GM12878 (cell line): ENCODE results near the gene IFRD2. TPM values are rescaled to one million over a fixed set of nuclear protein-coding genes. Genes with fewer than 3 reads are reported as not detected.
A peak's percentile ranks its signal among the peaks of the same experiment; 100 is the strongest.

Experiments
- ATAC-seq: fragments of 200-7000 bp; cut with Tn5 transposase; 3 replicates; pipeline ENCODE4 v1.9.1; 2020; ENCODE audit warnings: mild to moderate bottlenecking, moderate library complexity
- BruUV-seq: library from RNA; stranded (reverse); fragments of 400-500 nt; replicated peaks from 2 replicates; lab custom pipeline; 2021; lab: Mats Ljungman, UMichigan
- CTCF ChIA-PET: fragments of 300-600 bp; sonication (Branson Sonifier 250); formaldehyde crosslinking; extraction: SDS; loops from one replicate; lab custom pipeline; 2021; ENCODE audit warnings: inconsistent platforms; lab: Yijun Ruan, JAX
- POLR2A ChIA-PET: fragments of 350-600 bp; formaldehyde crosslinking; extraction: SDS; loops from one replicate; lab custom pipeline; 2021; ENCODE audit warnings: inconsistent platforms; lab: Charles Lee
- RAD21 ChIA-PET: fragments of 300-600 bp; sonication (Branson Sonifier 250); formaldehyde crosslinking; loops from one replicate; lab custom pipeline; 2023; ENCODE audit warnings: antibody characterized with exemption; ENCODE audit not compliant: unreplicated experiment; lab: Charles Lee
- SMC1A ChIA-PET: fragments of 300-600 bp; sonication (Branson Sonifier 250); formaldehyde crosslinking; loops from one replicate; lab custom pipeline; 2023; ENCODE audit not compliant: unreplicated experiment, uncharacterized antibody; lab: Charles Lee
- DNase-seq: peaks from one replicate; pipeline ENCODE4 v3.0.0-alpha.2; 2011; ENCODE audit warnings: low read depth, low spot score
- FAIRE-seq: peaks from 3 replicates; lab custom pipeline; 2011; peaks lifted over from hg19 to GRCh38; lab: Jason Lieb, UNC
- H2AFZ ChIP-seq: 2 replicates; pipeline ENCODE4 v1.6.0; 2011; ENCODE audit warnings: low read depth, low read length, control low read depth; ENCODE audit not compliant: control insufficient read depth
- H3K27ac ChIP-seq: 2 replicates; pipeline ENCODE4 v1.5.1; 2011; ENCODE audit warnings: control low read depth; ENCODE audit not compliant: control insufficient read depth, insufficient read depth
- H3K27me3 ChIP-seq, 2 experiments: replicated peaks in 1 of 2; 2 replicates each; pipeline versions ENCODE4 v1.6.0 to v1.6.1; 2011; ENCODE audit warnings: low read length in 1 of 2; ENCODE audit not compliant: control insufficient read depth in 2 of 2, insufficient read depth in 2 of 2
- H3K36me3 ChIP-seq, 2 experiments: 2 replicates each; pipeline ENCODE4 v1.5.1; 2011; ENCODE audit warnings: low read length in 1 of 2; ENCODE audit not compliant: control insufficient read depth in 2 of 2, insufficient read depth in 2 of 2
- H3K4me1 ChIP-seq: 2 replicates; pipeline ENCODE4 v1.6.1; 2011; ENCODE audit warnings: mild to moderate bottlenecking, low read length, moderate library complexity, mixed read lengths; ENCODE audit not compliant: control insufficient read depth, insufficient read depth
- H3K4me2 ChIP-seq: 2 replicates; pipeline ENCODE4 v1.6.0; 2011; ENCODE audit warnings: control low read depth; ENCODE audit not compliant: control insufficient read depth, insufficient read depth
- H3K4me3 ChIP-seq: fragments of 200-600 bp; sonication (generic); 2 replicates; pipeline ENCODE4 v1.5.1; 2016
- H3K79me2 ChIP-seq: 2 replicates; pipeline ENCODE4 v1.6.0; 2011; ENCODE audit warnings: low read length; ENCODE audit not compliant: control insufficient read depth, insufficient read depth
- H3K9ac ChIP-seq: 2 replicates; pipeline ENCODE4 v1.8.0; 2011; ENCODE audit warnings: low read length, control low read depth, mixed read lengths; ENCODE audit not compliant: control insufficient read depth, insufficient read depth
- H3K9me3 ChIP-seq: replicated peaks from 3 replicates; pipeline ENCODE4 v1.5.1; 2011; ENCODE audit warnings: mild to moderate bottlenecking, low read length; ENCODE audit not compliant: control insufficient read depth, insufficient read depth
- H4K20me1 ChIP-seq: 2 replicates; pipeline ENCODE4 v1.6.0; 2011; ENCODE audit not compliant: control insufficient read depth, insufficient read depth
- ATF7 ChIP-seq: fragments of 450-650 bp; IDR thresholded peaks from 2 replicates; pipeline ENCODE4 v1.6.1; 2016; ENCODE audit warnings: low read depth, mild to moderate bottlenecking
- EGR1 ChIP-seq, 2 experiments: IDR thresholded peaks; 1 replicate in 1 of 2; 2 replicates in 1 of 2; pipeline ENCODE4 v1.6.1; 2011 to 2012; ENCODE audit warnings: low read depth in 2 of 2, low read length in 2 of 2, borderline replicate concordance in 1 of 2, mild to moderate bottlenecking in 1 of 2, moderate library complexity in 1 of 2
- HDAC2 ChIP-seq: fragments of 200-600 bp; sonication (generic); IDR thresholded peaks from 2 replicates; pipeline ENCODE4 v1.6.1; 2017
- LARP7 ChIP-seq: fragments of 450-650 bp; IDR thresholded peaks from 2 replicates; pipeline ENCODE4 v1.6.1; 2017; ENCODE audit warnings: mild to moderate bottlenecking
- MXI1 ChIP-seq: fragments of 150-350 bp; IDR thresholded peaks from 2 replicates; pipeline ENCODE4 v1.6.1; 2011; ENCODE audit warnings: low read depth, mild to moderate bottlenecking, inconsistent platforms, low read length, improper control_type of control experiment
- MYB ChIP-seq: fragments of 150-350 bp; IDR thresholded peaks from 2 replicates; pipeline ENCODE4 v1.6.1; 2014; ENCODE audit warnings: mild to moderate bottlenecking, low read depth, low read length, borderline replicate concordance
- MYC ChIP-seq: IDR thresholded peaks from 2 replicates; pipeline ENCODE4 v1.6.1; 2011; ENCODE audit warnings: mild to moderate bottlenecking, low read length, moderate library complexity, inconsistent platforms; ENCODE audit not compliant: insufficient read depth, insufficient replicate concordance, insufficient read length, severe bottlenecking
- NBN ChIP-seq: fragments of 450-650 bp; IDR thresholded peaks from 2 replicates; pipeline ENCODE4 v1.6.1; 2016
- NFYB ChIP-seq: IDR thresholded peaks from 2 replicates; pipeline ENCODE4 v1.6.1; 2011; ENCODE audit warnings: low read depth, mild to moderate bottlenecking, low read length, improper control_type of control experiment, moderate library complexity; ENCODE audit not compliant: insufficient read depth
- NR2F1 ChIP-seq: fragments of 450-650 bp; conservative IDR thresholded peaks from 2 replicates; pipeline ENCODE4 v1.6.1; 2017; ENCODE audit warnings: mild to moderate bottlenecking
- NRF1 ChIP-seq: conservative IDR thresholded peaks from 2 replicates; pipeline ENCODE4 v1.6.1; 2011; ENCODE audit warnings: mild to moderate bottlenecking, low read depth, low read length, improper control_type of control experiment
- PAX5 ChIP-seq: IDR thresholded peaks from 2 replicates; pipeline ENCODE4 v1.6.1; 2011; ENCODE audit warnings: low read depth, low read length, borderline replicate concordance
- PML ChIP-seq: IDR thresholded peaks from 2 replicates; pipeline ENCODE4 v1.6.1; 2012; ENCODE audit warnings: low read length, inconsistent platforms
- RFX5 ChIP-seq: IDR thresholded peaks from 2 replicates; pipeline ENCODE4 v1.6.1; 2011; ENCODE audit warnings: low read depth, low read length, improper control_type of control experiment
- SMAD5 ChIP-seq: IDR thresholded peaks from 2 replicates; pipeline ENCODE4 v1.6.1; 2016; ENCODE audit warnings: antibody characterized with exemption, low read depth
- TAF1 ChIP-seq: IDR thresholded peaks from 2 replicates; pipeline ENCODE4 v1.6.1; 2011; ENCODE audit warnings: mild to moderate bottlenecking, low read depth, low read length, borderline replicate concordance
- TCF3 ChIP-seq: IDR thresholded peaks from 2 replicates; pipeline ENCODE4 v1.6.1; 2012; ENCODE audit warnings: low read depth, mild to moderate bottlenecking, low read length, borderline replicate concordance; ENCODE audit not compliant: insufficient read depth
- YY1 ChIP-seq: IDR thresholded peaks from 2 replicates; pipeline ENCODE4 v1.6.1; 2011; ENCODE audit warnings: low read depth, mild to moderate bottlenecking, low read length
- ZBED1 ChIP-seq: IDR thresholded peaks from 2 replicates; pipeline ENCODE4 v1.6.1; 2016; ENCODE audit warnings: borderline replicate concordance
- ZNF274 ChIP-seq: IDR thresholded peaks from one replicate; pipeline ENCODE4 v1.8.0; 2011; ENCODE audit not compliant: insufficient read length, insufficient read depth
- ZNF687 ChIP-seq: fragments of 450-650 bp; IDR thresholded peaks from 2 replicates; pipeline ENCODE4 v1.6.1; 2017; ENCODE audit warnings: mild to moderate bottlenecking, moderate library complexity
- WGBS: methylation state at CpG from one replicate; pipeline ENCODE4 v1.1.6; 2016; ENCODE audit warnings: low lambda C conversion rate; ENCODE audit not compliant: insufficient replicate concordance, insufficient coverage; ENCODE audit errors: missing lambda C conversion rate; 5-methylcytosine and 5-hydroxymethylcytosine counted together
- in situ Hi-C: fragments of 300-500 bp; cut with MboI; formaldehyde crosslinking; loops from 9 replicates; pipeline ENCODE4 v1.14.3; 2018; ENCODE audit warnings: mixed read lengths
- intact Hi-C: fragments of 100-400 bp; cut with micrococcal nuclease; formaldehyde crosslinking; loops from one replicate; pipeline ENCODE4 v1.14.2; 2022; ENCODE audit not compliant: unreplicated experiment
- polyA plus RNA-seq, 11 experiments: library from polyadenylated mRNA; depleted of rRNA in 4 of 11; unstranded in 6 of 11; stranded (reverse) in 5 of 11; fragments of >200 nt; fragmentation: Nextera tagmentation in 4 of 11; fragmentation: Illumina TruSeq in 1 of 11; extraction: Ambion mirVana in 4 of 11; extraction: Trizol in 1 of 11; gene quantifications; 1 replicate in 1 of 11; 2 replicates in 10 of 11; pipeline versions ENCODE4 v1.2.1 to v1.2.3, GENCODE V29; 2011 to 2016; ENCODE audit warnings: inconsistent platforms in 2 of 11, missing spikeins in 2 of 11, low read depth in 1 of 11
- total RNA-seq, 4 experiments: library from RNA; depleted of rRNA in 3 of 4; stranded (reverse); fragments of >200 nt in 3 of 4; fragmentation: Illumina TruSeq in 1 of 4; extraction: Trizol in 1 of 4; gene quantifications; 2 replicates each; pipeline versions ENCODE4 v1.2.1 to v1.2.3, GENCODE V29; 2013 to 2021

The IFRD2 gene
- total and polyA plus RNA-seq, 10 of the 15 experiments (the other 5 are each of a cell fraction or from before 2014, with no cell fraction given) = 19.1 to 153 (median 80.3) TPM

GRCh38 chr3:50337175-50337861 is 45.1 kb upstream of the IFRD2 start:
- peak overlapping the region; percentile 92 for H3K27ac ChIP-seq
- intact Hi-C loops (loop anchor here (5.0 kb wide), 2 partner anchors 40 to 100 kb away; partner anchors contain the start of genes GNAI2, HYAL3 and NAA80), in situ Hi-C loops (loop anchor here (10.0 kb wide), 1 partner anchor 1057 kb away; the partner anchor contains the start of gene RBM15B)
- peak; percentile 83 for ATAC-seq
- ChIA-PET CTCF (interaction anchor here (0.6 to 10.5 kb wide), 10 partner anchors 8 to 665 kb away, joined by 3 to 72 read pairs (median 4); partner anchors contain the start of genes CYB561D2, HYAL2, NPRL2 and TUSC2), RAD21 (interaction anchor here (0.8 to 2.7 kb wide), 17 partner anchors 10 to 1163 kb away, joined by 3 to 21 read pairs (median 3); partner anchors contain the start of genes CYB561D2, DCAF1, GNAI2 and HYAL2), POLR2A (interaction anchor here (0.6 to 7.0 kb wide), 27 partner anchors 9 to 285 kb away, joined by 3 to 84 read pairs (median 5); partner anchors contain the start of genes C3orf18, CISH, CYB561D2 and GNAI2), SMC1A (interaction anchor here (0.9 to 1.8 kb wide), 9 partner anchors 9 to 275 kb away, joined by 3 to 20 read pairs (median 4); partner anchors contain the start of genes CISH, GNAI2, HYAL2 and HYAL3)
- H3K9ac ChIP-seq = peak overlapping the region; percentile 86
- H2AFZ ChIP-seq = peak overlapping the region; percentile 78
- FAIRE-seq = peak; percentile 64
- WGBS = under 1% methylated on average over 73 of the region's 79 CpGs
- no peaks in the 10 kb centered on the region; the same call in 1 of the 2 replicates for H4K20me1 ChIP-seq
- no TSS peak for BruUV-seq
- peaks cover 10% of the 10 kb centered on the region; the same call in 1 of the 2 replicates for H3K4me1 ChIP-seq
- H3K4me2 ChIP-seq = peak overlapping the region; percentile 77
- peak; percentile 96 for DNase-seq
- no peaks in the 10 kb centered on the region for H3K9me3 ChIP-seq
- peaks cover 1 to 6% of the 10 kb centered on the region in 2 experiments for H3K36me3 ChIP-seq
- peaks cover 76% of the 10 kb centered on the region for H3K79me2 ChIP-seq
- H3K4me3 ChIP-seq = peak overlapping the region; percentile 96
- no peaks in the 10 kb centered on the region for H3K27me3 ChIP-seq
- peak; percentile 19; the same call in 1 of the 2 replicates for TF ChIP-seq RFX5
- peak; percentile 78; the same call in 1 of the 2 replicates for TF ChIP-seq MYB
- TF ChIP-seq LARP7 = peak; percentile 95
- TF ChIP-seq ZNF274 = no peak
- TF ChIP-seq NBN = peak; percentile 48
- TF ChIP-seq TAF1 = peak; percentile 13; the same call in 1 of the 2 replicates
- TF ChIP-seq HDAC2 = no peak
- peak; percentile 68 for TF ChIP-seq NR2F1
- peak; percentile 56; the same call in 1 of the 2 replicates for TF ChIP-seq SMAD5
- no peak for TF ChIP-seq PML
- TF ChIP-seq ZNF687 = peak; percentile 62
- peak; percentile 93 for TF ChIP-seq MXI1
- peak in 1 of 2 experiments; percentile 94; a peak in 2 of 3 replicates for TF ChIP-seq EGR1 (IDR thresholded peaks at IDR 0.05; ENCODE audit: borderline replicate concordance in 1 of 2, low read depth in 2 of 2, low read length in 2 of 2)
- TF ChIP-seq YY1 = no peak
- peak; percentile 40; the same call in 1 of the 2 replicates for TF ChIP-seq NFYB
- TF ChIP-seq MYC = no peak
- peak; percentile 46; the same call in 1 of the 2 replicates for TF ChIP-seq TCF3
- peak; percentile 98 for TF ChIP-seq ATF7
- TF ChIP-seq NRF1 = peak; percentile 52
- TF ChIP-seq ZBED1 = no peak
- TF ChIP-seq PAX5 = 0 out of 2 replicates have a peak, but pooled peaks have one; percentile 47
